ENCODE measurements around the gene ARHGAP31.

GRCh38 chr3:119356646-119357045 is 62.5 kb downstream of the ARHGAP31 start:
- TF ChIP-seq, protein P1, sequence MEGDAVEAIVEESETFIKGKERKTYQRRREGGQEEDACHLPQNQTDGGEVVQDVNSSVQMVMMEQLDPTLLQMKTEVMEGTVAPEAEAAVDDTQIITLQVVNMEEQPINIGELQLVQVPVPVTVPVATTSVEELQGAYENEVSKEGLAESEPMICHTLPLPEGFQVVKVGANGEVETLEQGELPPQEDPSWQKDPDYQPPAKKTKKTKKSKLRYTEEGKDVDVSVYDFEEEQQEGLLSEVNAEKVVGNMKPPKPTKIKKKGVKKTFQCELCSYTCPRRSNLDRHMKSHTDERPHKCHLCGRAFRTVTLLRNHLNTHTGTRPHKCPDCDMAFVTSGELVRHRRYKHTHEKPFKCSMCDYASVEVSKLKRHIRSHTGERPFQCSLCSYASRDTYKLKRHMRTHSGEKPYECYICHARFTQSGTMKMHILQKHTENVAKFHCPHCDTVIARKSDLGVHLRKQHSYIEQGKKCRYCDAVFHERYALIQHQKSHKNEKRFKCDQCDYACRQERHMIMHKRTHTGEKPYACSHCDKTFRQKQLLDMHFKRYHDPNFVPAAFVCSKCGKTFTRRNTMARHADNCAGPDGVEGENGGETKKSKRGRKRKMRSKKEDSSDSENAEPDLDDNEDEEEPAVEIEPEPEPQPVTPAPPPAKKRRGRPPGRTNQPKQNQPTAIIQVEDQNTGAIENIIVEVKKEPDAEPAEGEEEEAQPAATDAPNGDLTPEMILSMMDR (conservative IDR thresholded peaks at IDR 0.05) = no peak
- no peak for TF ChIP-seq EZH2 (IDR thresholded peaks at IDR 0.05; ENCODE audit: low read depth)
